Amygdala (tissue), 56 donors: ENCODE data around the gene IL9.

Source experiments
- DNase-seq, 56 donors: peaks; one replicate each; lab custom pipeline; 2025; lab: John Stamatoyannopoulos, UW

The IL9 gene

GRCh38 chr5:135843571-135844337 lies 51.9 kb downstream of the IL9 start:
- peak in 40 of 56 donors; percentile 17 to 85 (median 53) for DNase-seq

DNA sequence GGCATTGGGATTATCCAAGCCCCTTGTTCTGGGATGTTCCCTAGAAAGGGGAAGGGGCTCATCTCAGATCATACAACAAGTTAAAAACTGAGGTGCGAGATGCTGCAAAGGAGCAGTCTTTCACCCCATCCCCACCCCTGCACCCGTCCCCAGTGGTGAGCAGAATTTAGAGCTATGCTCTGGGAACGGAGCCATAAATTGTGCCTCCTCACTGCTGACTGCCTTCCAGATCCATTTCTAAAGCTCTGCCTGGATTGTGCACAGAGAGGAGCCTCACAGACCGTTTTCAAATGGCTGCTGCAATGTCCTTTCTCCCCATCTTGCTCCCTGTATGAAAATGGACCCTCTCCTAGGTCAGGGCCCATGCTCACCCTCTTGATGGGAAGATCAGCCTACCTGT lies 52.9 kb downstream of the IL9 start:
- peak in 28 of 56 donors; percentile 17 to 72 (median 34) for DNase-seq
